Fibroblast of pulmonary artery (primary cell): Measurements from ENCODE around the gene ZNF618.

Experiments used
- DNase-seq: peaks from one replicate; pipeline ENCODE4 v3.0.0-alpha.2; 2010; ENCODE audit warnings: low read depth
- H3K4me3 ChIP-seq: replicated peaks from 2 replicates; pipeline ENCODE4 v1.5.1; 2011; ENCODE audit warnings: low read depth, mild to moderate bottlenecking, control low read depth, low read length, moderate library complexity
- TF ChIP-seq, protein P1 (sequence below): IDR thresholded peaks from 2 replicates; pipeline ENCODE4 v1.5.1; 2011; ENCODE audit warnings: mild to moderate bottlenecking, control low read depth, low read length, inconsistent platforms; ENCODE audit errors: missing control alignments

The ZNF618 gene

DNA sequence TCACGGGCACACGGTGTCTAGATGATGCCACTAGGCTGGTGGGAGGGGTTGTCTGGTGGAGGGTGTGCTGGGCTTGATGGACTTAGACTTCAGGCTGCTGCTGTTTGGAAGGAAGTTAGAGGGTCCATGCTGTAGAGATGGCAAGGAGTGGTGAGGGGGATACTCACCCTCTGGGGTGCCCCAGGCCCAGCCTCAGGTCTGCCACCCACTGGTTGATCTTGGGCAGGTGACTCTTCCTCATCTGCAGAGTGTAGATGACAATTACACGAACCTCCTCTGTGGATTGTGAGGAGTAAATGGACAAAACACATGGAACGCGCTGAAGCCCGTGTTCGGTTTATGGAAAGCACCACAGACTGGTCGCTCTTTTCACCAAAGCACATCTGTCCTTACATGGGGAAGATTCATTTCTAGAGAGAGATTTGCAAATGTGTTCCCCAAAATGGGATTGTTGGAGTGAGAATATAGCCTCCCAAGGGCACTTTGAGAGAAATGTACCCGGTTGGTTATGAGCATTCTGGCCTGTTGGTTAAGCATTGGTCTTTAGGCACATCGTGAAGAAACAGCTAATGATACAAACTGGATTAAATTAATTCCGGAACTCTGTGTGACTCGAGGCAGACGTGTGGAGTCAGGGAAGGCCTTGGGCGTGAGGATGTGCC, 58.2 kb downstream of the ZNF618 start:
- H3K4me3 ChIP-seq = no peak overlapping the region

DNA sequence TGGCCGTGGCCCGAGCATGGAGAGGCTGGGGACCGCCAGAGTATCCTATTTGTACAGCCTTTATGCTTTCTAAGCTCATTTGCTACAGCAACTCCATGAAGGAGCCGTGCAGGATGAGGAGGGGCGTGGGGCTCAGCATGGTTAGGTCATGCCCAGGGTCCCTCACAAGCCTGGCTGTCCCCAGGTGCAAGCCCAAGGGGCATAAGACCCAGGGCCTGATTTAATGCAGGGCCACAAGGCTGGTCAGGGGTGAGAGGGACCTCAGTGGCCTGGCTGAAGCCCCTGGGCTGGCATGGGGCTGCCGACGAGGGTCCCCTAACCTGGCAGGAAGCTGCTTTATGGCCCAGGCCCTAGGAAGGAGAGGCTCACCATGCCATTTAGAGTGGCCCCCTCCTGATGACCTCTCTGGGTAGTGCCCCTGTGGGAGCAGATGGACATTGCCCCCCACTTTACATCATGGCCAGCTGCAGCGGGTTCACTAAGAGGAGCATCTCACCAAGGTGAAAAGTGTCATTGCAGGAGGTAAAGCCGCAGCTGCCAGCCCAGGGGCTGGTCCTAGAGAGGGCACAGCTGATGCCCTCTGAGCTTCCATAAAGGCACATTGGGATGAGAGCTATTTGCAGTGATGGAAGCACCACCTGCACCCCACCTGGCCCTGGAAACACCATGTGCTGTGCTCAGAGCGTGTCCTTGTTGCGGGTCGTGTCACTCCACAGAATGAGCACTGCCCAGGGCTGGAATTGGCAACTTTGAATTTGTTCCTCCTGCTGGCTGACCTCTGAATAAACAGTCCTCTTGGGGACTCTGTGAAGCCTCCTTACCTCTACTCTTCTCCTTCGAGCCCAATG, 58.9 kb downstream of the ZNF618 start:
- H3K4me3 ChIP-seq = no peak overlapping the region
- TF ChIP-seq, protein P1, sequence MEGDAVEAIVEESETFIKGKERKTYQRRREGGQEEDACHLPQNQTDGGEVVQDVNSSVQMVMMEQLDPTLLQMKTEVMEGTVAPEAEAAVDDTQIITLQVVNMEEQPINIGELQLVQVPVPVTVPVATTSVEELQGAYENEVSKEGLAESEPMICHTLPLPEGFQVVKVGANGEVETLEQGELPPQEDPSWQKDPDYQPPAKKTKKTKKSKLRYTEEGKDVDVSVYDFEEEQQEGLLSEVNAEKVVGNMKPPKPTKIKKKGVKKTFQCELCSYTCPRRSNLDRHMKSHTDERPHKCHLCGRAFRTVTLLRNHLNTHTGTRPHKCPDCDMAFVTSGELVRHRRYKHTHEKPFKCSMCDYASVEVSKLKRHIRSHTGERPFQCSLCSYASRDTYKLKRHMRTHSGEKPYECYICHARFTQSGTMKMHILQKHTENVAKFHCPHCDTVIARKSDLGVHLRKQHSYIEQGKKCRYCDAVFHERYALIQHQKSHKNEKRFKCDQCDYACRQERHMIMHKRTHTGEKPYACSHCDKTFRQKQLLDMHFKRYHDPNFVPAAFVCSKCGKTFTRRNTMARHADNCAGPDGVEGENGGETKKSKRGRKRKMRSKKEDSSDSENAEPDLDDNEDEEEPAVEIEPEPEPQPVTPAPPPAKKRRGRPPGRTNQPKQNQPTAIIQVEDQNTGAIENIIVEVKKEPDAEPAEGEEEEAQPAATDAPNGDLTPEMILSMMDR = no peak
- no peak for DNase-seq

More for the DNA sequence above, 58.2 kb downstream of the ZNF618 start:
- DNase-seq = no peak
- TF ChIP-seq, protein P1 = no peak

DNA sequence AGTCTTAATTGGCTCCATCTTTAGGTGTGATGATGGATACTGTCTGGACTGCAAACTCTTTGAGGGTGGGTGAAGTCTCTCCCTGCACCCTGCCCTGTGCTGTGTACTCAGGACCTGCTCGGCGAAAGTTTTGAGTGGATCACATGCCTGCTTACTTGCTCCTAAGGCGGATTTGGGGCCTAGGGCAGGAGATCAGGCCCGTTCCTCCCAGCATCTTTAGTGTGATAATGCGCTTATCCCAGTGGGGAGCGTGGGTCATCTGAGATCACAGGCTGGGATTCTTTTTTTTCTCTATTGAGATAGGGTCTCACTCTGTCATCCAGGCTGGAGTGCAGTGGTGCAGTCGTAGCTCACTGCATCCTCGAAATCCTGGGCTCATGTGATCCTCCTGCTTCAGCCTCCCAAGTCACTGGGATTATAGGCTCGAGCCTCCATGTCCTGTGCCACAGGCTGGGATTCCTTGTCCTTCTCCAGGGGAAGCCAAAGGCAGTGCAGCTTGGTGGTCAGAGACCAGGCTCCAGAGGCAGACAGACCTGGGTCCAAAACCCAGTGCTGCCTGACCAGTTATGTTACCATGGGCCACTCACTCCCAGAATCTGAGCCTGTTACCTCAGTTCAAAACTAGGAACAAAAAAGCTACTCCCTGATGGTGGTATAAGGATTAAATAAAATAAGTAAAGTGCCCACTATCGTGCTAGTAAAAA, 59.7 kb downstream of the ZNF618 start:
- no peak for DNase-seq
- no peak overlapping the region for H3K4me3 ChIP-seq
- TF ChIP-seq, protein P1 = no peak

DNA sequence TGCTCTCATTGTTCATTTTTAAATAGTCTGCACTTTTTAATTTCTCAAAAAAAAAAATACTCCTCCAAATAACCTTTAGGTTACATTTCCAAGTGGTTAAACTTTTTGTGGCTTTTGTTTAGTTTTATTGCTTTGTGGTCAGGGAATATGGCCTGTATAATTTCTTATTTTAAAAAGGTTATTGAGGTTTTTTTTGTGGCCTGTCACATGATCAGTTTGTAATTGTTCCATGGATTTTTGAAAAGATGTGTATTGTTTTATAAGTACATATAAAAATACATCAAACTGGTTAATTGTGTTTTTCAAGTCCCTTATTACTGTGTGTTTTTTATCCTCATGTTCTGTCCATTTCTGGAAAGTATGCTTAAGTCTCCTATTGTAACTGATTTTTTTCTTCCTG, 64.0 kb downstream of the ZNF618 start:
- DNase-seq = no peak

DNA sequence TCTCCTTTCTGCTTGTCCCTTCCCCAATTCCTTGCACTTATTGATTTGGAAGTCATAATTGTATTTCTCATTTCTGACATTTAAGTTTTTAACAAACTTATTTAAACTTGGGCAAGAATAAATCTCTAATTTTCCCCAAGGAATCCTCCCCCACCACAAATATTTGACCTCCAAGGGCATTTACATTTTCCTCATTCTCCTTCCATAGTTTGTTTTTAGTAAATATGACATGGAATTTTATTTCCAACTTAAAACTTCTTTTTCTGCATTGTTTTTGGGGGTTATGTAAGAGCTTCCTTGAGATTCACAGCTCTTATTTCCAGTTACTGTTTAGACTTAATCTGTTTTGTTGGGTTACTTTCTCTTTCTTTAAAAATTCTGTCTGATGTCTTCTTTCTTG, 64.9 kb downstream of the ZNF618 start:
- DNase-seq = peak; percentile 22
- H3K4me3 ChIP-seq = no peak overlapping the region
- TF ChIP-seq, protein P1 = no peak

More for the DNA sequence above, 64.0 kb downstream of the ZNF618 start:
- no peak overlapping the region for H3K4me3 ChIP-seq
- TF ChIP-seq, protein P1 = no peak

DNA sequence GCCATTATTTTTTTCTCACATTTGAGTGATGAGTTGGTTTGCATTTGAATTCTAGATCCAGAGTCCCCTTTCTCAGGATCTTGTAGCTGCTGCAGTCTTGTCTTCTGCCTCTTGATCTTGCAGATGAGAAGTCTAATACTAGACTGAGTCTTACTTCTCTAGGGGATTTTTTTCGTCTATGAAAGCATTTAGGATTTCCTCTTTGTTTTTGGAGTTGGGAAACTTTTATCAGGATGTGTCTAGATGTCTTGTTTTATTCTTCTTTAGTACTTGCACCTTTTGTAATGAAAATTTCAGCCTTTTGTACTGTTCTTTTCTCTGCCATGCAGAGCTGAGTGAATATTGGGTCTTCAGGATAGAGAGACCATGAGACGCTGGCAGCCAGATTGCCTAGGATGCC, 65.4 kb downstream of the ZNF618 start:
- TF ChIP-seq, protein P1 = no peak
- H3K4me3 ChIP-seq = no peak overlapping the region
- no peak for DNase-seq
